Stimulated activated CD4-positive, alpha-beta T cell treated with anti-CD3 and anti-CD28 coated beads, Interleukin-1b, Interleukin-23, amount 100 ng/mL, for 24 hours (primary cell): ENCODE data around the gene F2R.
"Not testable (repeated sequence)": the region's sequence is repeated elsewhere in the genome, so short reads cannot be mapped to it uniquely, and the experiment has no call there.

Experiments
- DNase-seq, 4 experiments: peaks; one replicate each; pipeline ENCODE4 v3.0.0-alpha.2; 2020; ENCODE audit warnings: low read depth in 4 of 4, low spot score in 1 of 4

The F2R gene

GRCh38 chr5:76715736-76716455, at the start of gene F2R:
F2R (plus strand) TSS chr5:76716126; CDS start chr5:76716308, 182 bp downstream.
- peak in 1 of 4 experiments; percentile 22 for DNase-seq

- no peak for DNase-seq
Measured at GRCh38 chr5:76667495-76667894, 48.4 kb upstream of the F2R start.

GRCh38 chr5:76669245-76669644, 46.7 kb upstream of the F2R start:
- DNase-seq, result no peak

- no peak for DNase-seq
Measured at GRCh38 chr5:76670508-76670907, 45.4 kb upstream of the F2R start.

- DNase-seq, result no peak
Measured at GRCh38 chr5:76672242-76672641, 43.7 kb upstream of the F2R start.

- DNase-seq, result no peak
Measured at GRCh38 chr5:76673125-76673524, 42.8 kb upstream of the F2R start.

- DNase-seq, result no peak
Measured at GRCh38 chr5:76674330-76675066, 41.4 kb upstream of the F2R start.

- DNase-seq, result no peak
Measured at GRCh38 chr5:76675364-76675763, 40.6 kb upstream of the F2R start.

GRCh38 chr5:76677849-76678472, 38.0 kb upstream of the F2R start:
- no peak for DNase-seq

- no peak for DNase-seq
Measured at GRCh38 chr5:76679231-76679630, 36.7 kb upstream of the F2R start.

- not testable (repeated sequence) for DNase-seq
Measured at GRCh38 chr5:76680826-76681225, 35.1 kb upstream of the F2R start.

GRCh38 chr5:76681287-76681686, 34.6 kb upstream of the F2R start:
- DNase-seq, result no peak

- no peak for DNase-seq
Measured at GRCh38 chr5:76682387-76682786, 33.5 kb upstream of the F2R start.

GRCh38 chr5:76683816-76684731, 31.9 kb upstream of the F2R start:
- DNase-seq, result no peak

GRCh38 chr5:76684756-76685519, 31.0 kb upstream of the F2R start:
- DNase-seq, result no peak

GRCh38 chr5:76685704-76686103, 30.2 kb upstream of the F2R start:
- no peak for DNase-seq

GRCh38 chr5:76688212-76688611, 27.7 kb upstream of the F2R start:
- DNase-seq, result no peak

GRCh38 chr5:76688836-76689235, 27.1 kb upstream of the F2R start:
- no peak for DNase-seq

GRCh38 chr5:76689321-76690036, 26.4 kb upstream of the F2R start:
- no peak for DNase-seq
